ENCODE measurements around the gene AIPL1.

Gene AIPL1

GRCh38 chr17:6422654-6423241 lies 12.2 kb downstream of the AIPL1 start:
- no peak overlapping the region for H3K4me3 Mint-ChIP-seq
- peaks cover 40% of the 10 kb centered on the region for H3K27me3 Mint-ChIP-seq
- no peak overlapping the region for H3K27ac Mint-ChIP-seq

GRCh38 chr17:6421700-6422604 lies 13.0 kb downstream of the AIPL1 start:
- peak; percentile 76 for ATAC-seq
- H3K27ac Mint-ChIP-seq, result no peak overlapping the region
- peaks cover 16% of the 10 kb centered on the region for H3K4me1 Mint-ChIP-seq
- no peak overlapping the region for H3K4me3 Mint-ChIP-seq
- no peaks in the 10 kb centered on the region for H3K36me3 Mint-ChIP-seq
- H3K27me3 Mint-ChIP-seq, result peaks cover 40% of the 10 kb centered on the region
- H3K9me3 Mint-ChIP-seq, result no peaks in the 10 kb centered on the region

More at GRCh38 chr17:6422654-6423241, 12.2 kb downstream of the AIPL1 start:
- H3K9me3 Mint-ChIP-seq, result no peaks in the 10 kb centered on the region
- no peaks in the 10 kb centered on the region for H3K36me3 Mint-ChIP-seq
- peaks cover 24% of the 10 kb centered on the region for H3K4me1 Mint-ChIP-seq
- ATAC-seq, result no peak

- Mint-ChIP-seq H3K36me3 (no peaks in the 10 kb centered on the region), H3K4me3 (no peak overlapping the region), H3K27me3 (peaks cover 40% of the 10 kb centered on the region), H3K27ac (no peak overlapping the region), H3K4me1 (peaks cover 15% of the 10 kb centered on the region), H3K9me3 (no peaks in the 10 kb centered on the region)
- no peak for ATAC-seq
Observed at GRCh38 chr17:6420173-6420641, 14.7 kb downstream of the AIPL1 start.

GRCh38 chr17:6415616-6416015 lies 19.3 kb downstream of the AIPL1 start:
- peaks cover 40% of the 10 kb centered on the region for H3K27me3 Mint-ChIP-seq
- H3K4me1 Mint-ChIP-seq, result peaks cover 6% of the 10 kb centered on the region
- no peak overlapping the region for H3K27ac Mint-ChIP-seq
- H3K4me3 Mint-ChIP-seq, result no peak overlapping the region
- H3K9me3 Mint-ChIP-seq, result no peaks in the 10 kb centered on the region
- no peak for ATAC-seq
- no peaks in the 10 kb centered on the region for H3K36me3 Mint-ChIP-seq

GRCh38 chr17:6413065-6413464 lies 21.9 kb downstream of the AIPL1 start:
- Mint-ChIP-seq H3K4me1 (no peaks in the 10 kb centered on the region), H3K36me3 (no peaks in the 10 kb centered on the region), H3K9me3 (no peaks in the 10 kb centered on the region), H3K4me3 (no peak overlapping the region), H3K27me3 (peaks cover 45% of the 10 kb centered on the region), H3K27ac (no peak overlapping the region)
- ATAC-seq, result no peak

GRCh38 chr17:6408735-6409134 lies 26.2 kb downstream of the AIPL1 start:
- Mint-ChIP-seq H3K27ac (no peak overlapping the region), H3K36me3 (no peaks in the 10 kb centered on the region), H3K4me1 (no peaks in the 10 kb centered on the region), H3K27me3 (peaks cover 61% of the 10 kb centered on the region), H3K4me3 (no peak overlapping the region), H3K9me3 (no peaks in the 10 kb centered on the region)
- ATAC-seq, result no peak

- H3K27ac Mint-ChIP-seq, result no peak overlapping the region
- H3K9me3 Mint-ChIP-seq, result no peaks in the 10 kb centered on the region
- H3K4me3 Mint-ChIP-seq, result no peak overlapping the region
- H3K4me1 Mint-ChIP-seq, result no peaks in the 10 kb centered on the region
- no peaks in the 10 kb centered on the region for H3K36me3 Mint-ChIP-seq
- no peak for ATAC-seq
- H3K27me3 Mint-ChIP-seq, result peaks cover 56% of the 10 kb centered on the region
Observed at GRCh38 chr17:6408276-6408675, 26.6 kb downstream of the AIPL1 start.

GRCh38 chr17:6402258-6402657 lies 32.7 kb downstream of the AIPL1 start:
- Mint-ChIP-seq H3K4me3 (no peak overlapping the region), H3K27ac (no peak overlapping the region), H3K36me3 (no peaks in the 10 kb centered on the region), H3K4me1 (no peaks in the 10 kb centered on the region), H3K9me3 (peaks cover 6% of the 10 kb centered on the region), H3K27me3 (peaks cover 17% of the 10 kb centered on the region)
- no peak for ATAC-seq

- no peak overlapping the region for H3K27ac Mint-ChIP-seq
- no peak overlapping the region for H3K4me3 Mint-ChIP-seq
- no peaks in the 10 kb centered on the region for H3K4me1 Mint-ChIP-seq
- ATAC-seq, result no peak
- H3K27me3 Mint-ChIP-seq, result peaks cover 26% of the 10 kb centered on the region
- H3K36me3 Mint-ChIP-seq, result no peaks in the 10 kb centered on the region
- H3K9me3 Mint-ChIP-seq, result peaks cover 6% of the 10 kb centered on the region
Observed at GRCh38 chr17:6398955-6399354, 36.0 kb downstream of the AIPL1 start.

- peaks cover 38% of the 10 kb centered on the region for H3K27me3 Mint-ChIP-seq
- H3K9me3 Mint-ChIP-seq, result peaks cover 5% of the 10 kb centered on the region
- H3K36me3 Mint-ChIP-seq, result no peaks in the 10 kb centered on the region
- H3K4me3 Mint-ChIP-seq, result no peak overlapping the region
- ATAC-seq, result no peak
- no peak overlapping the region for H3K27ac Mint-ChIP-seq
- H3K4me1 Mint-ChIP-seq, result no peaks in the 10 kb centered on the region
Observed at GRCh38 chr17:6394055-6394606, 40.8 kb downstream of the AIPL1 start.

GRCh38 chr17:6393351-6393952 lies 41.5 kb downstream of the AIPL1 start:
- Mint-ChIP-seq H3K27ac (no peak overlapping the region), H3K27me3 (peaks cover 38% of the 10 kb centered on the region), H3K4me1 (no peaks in the 10 kb centered on the region), H3K4me3 (no peak overlapping the region), H3K9me3 (peaks cover 3% of the 10 kb centered on the region), H3K36me3 (no peaks in the 10 kb centered on the region)
- ATAC-seq, result no peak

GRCh38 chr17:6392609-6393350 lies 42.1 kb downstream of the AIPL1 start:
- H3K9me3 Mint-ChIP-seq, result no peaks in the 10 kb centered on the region
- H3K4me3 Mint-ChIP-seq, result no peak overlapping the region
- no peaks in the 10 kb centered on the region for H3K36me3 Mint-ChIP-seq
- H3K27ac Mint-ChIP-seq, result no peak overlapping the region
- ATAC-seq, result no peak
- H3K27me3 Mint-ChIP-seq, result peaks cover 38% of the 10 kb centered on the region
- H3K4me1 Mint-ChIP-seq, result no peaks in the 10 kb centered on the region

- Mint-ChIP-seq H3K27me3 (peaks cover 22% of the 10 kb centered on the region), H3K4me3 (no peak overlapping the region), H3K9me3 (no peaks in the 10 kb centered on the region), H3K36me3 (no peaks in the 10 kb centered on the region), H3K4me1 (no peaks in the 10 kb centered on the region), H3K27ac (no peak overlapping the region)
- ATAC-seq, result no peak
Observed at GRCh38 chr17:6388416-6388815, 46.5 kb downstream of the AIPL1 start.

- ATAC-seq, result no peak
- no peak overlapping the region for H3K4me3 Mint-ChIP-seq
- no peaks in the 10 kb centered on the region for H3K9me3 Mint-ChIP-seq
- H3K27ac Mint-ChIP-seq, result no peak overlapping the region
- no peaks in the 10 kb centered on the region for H3K4me1 Mint-ChIP-seq
- peaks cover 23% of the 10 kb centered on the region for H3K27me3 Mint-ChIP-seq
- no peaks in the 10 kb centered on the region for H3K36me3 Mint-ChIP-seq
Observed at GRCh38 chr17:6387858-6388257, 47.1 kb downstream of the AIPL1 start.

- Mint-ChIP-seq H3K9me3 (no peaks in the 10 kb centered on the region), H3K27ac (no peak overlapping the region), H3K36me3 (no peaks in the 10 kb centered on the region), H3K27me3 (peaks cover 23% of the 10 kb centered on the region), H3K4me3 (no peak overlapping the region), H3K4me1 (no peaks in the 10 kb centered on the region)
- no peak for ATAC-seq
Observed at GRCh38 chr17:6387442-6387841, 47.5 kb downstream of the AIPL1 start.
